GM12875 (cell line): ENCODE data around the gene KLK6.
A peak's percentile ranks its signal among the peaks of the same experiment; 100 is the strongest.

ENCODE experiments used
- H3K4me3 ChIP-seq: one replicate; pipeline ENCODE4 v1.5.1; 2011; ENCODE audit warnings: low read depth, low read length, control low read depth
- TF ChIP-seq, protein P1 (sequence below): IDR thresholded peaks from 2 replicates; pipeline ENCODE4 v1.5.1; 2011; ENCODE audit warnings: low read depth, mild to moderate bottlenecking, control low read depth, inconsistent platforms, low read length, moderate library complexity, borderline replicate concordance; ENCODE audit not compliant: insufficient read depth

KLK6 gene

DNA sequence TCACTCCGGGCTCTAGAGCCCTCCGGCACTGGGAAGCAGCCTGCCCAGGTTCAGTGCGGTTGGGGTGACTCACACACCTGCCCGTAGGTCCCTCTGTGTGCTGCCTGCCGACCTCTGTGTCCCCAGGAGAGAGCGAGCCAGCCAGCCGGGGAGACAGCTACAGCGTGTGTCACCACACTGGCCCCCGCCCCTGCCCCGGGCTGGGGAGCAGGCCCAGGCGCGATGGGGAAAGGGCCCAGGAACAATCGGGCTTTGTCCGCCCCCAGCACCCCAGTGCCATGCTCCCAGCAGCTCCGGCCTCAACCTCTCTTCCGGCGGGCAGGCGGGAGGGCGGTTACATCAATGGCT, at the start of gene KLK6:
Gene KLK6 (minus strand): TSS at position 179 of the 348 bp plus-strand sequence. CDS start 1,487 bp downstream, outside the sequence.
- TF ChIP-seq, protein P1, sequence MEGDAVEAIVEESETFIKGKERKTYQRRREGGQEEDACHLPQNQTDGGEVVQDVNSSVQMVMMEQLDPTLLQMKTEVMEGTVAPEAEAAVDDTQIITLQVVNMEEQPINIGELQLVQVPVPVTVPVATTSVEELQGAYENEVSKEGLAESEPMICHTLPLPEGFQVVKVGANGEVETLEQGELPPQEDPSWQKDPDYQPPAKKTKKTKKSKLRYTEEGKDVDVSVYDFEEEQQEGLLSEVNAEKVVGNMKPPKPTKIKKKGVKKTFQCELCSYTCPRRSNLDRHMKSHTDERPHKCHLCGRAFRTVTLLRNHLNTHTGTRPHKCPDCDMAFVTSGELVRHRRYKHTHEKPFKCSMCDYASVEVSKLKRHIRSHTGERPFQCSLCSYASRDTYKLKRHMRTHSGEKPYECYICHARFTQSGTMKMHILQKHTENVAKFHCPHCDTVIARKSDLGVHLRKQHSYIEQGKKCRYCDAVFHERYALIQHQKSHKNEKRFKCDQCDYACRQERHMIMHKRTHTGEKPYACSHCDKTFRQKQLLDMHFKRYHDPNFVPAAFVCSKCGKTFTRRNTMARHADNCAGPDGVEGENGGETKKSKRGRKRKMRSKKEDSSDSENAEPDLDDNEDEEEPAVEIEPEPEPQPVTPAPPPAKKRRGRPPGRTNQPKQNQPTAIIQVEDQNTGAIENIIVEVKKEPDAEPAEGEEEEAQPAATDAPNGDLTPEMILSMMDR = no peak
- H3K4me3 ChIP-seq = no peak within 1 kb of the TSS

DNA sequence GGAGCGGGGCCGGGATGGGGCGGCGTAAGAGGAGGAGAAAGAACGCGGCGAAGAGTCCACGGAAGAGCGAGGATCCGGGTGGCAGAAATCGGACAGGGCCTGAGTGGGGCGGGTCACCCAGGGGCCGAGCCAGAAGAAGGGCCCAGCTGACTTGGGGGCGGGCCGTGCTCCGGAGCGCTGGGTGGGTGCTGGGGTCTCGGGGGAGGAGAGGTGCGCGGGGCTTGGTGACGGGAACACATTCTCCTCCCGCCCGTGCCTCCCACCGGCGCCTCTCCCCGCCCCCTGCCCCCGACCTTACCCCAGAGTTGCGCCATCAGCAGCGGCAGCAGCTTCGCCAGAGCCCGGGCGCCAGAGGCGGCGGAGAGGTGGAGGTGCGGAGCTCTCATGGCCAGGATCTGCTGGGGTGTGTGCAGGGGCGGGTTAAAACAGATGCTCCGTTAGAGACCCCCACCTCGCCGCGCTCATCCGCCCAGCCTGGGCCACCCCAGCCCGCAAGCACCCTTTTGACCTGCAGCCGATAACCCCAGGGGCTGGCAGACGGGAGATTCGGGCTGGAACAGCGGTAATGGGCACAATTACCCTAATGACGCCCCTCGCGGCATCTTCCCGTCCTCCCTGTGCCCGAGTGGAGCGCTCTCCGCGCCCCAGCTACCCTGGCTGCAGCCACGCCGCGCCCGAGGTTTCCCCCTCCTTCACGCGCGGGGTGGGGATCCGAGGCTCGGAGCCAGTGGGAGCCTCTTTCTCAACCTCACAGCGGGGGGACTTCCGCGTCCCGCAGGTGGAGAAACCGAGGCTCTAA, 49.6 kb upstream of the KLK6 start:
- H3K4me3 ChIP-seq = no peak overlapping the region
- TF ChIP-seq, protein P1 = no peak

DNA sequence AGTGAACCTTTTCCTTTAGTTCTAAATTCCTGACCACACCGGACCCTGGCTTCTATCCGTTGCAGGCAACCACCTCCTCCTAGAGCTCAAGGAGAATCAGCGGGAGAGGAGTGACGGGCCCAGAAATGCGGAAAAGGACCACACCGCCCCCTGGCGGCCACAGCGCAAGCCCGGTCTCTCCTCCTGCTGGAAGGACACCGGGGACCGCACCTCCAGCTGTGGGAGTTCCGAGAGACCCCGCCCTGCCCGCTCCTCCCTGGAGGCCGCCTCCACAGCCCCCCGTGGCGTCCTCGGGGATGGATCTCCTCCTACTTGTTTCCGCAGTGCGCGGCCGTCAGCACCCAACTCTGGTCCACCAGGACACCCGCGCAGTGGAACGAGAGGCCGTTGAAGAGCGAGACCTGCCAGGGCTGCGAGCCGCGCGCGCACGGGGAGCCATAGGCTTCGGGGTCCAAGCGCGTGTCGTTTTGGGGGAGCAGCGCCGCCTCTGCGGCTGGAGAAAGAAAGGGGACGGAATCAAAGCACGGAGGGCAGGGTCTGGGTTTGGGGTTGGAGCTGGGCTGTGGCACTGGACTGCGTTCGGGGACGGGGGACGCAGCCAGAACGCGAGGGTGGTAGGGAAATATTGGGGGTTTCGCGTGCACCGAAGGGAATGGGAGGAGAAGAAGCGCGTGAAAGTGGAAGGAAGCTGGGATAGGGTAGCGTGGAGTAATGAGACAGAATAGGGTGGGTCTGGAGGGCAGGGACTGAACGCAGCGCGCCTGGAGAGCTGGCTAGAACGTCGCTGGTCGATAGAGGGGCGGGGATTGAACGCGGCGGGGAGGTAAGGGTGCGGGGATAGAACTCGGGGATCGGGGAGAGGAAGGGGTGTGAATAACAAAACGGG, 47.6 kb upstream of the KLK6 start:
- H3K4me3 ChIP-seq = no peak overlapping the region

DNA sequence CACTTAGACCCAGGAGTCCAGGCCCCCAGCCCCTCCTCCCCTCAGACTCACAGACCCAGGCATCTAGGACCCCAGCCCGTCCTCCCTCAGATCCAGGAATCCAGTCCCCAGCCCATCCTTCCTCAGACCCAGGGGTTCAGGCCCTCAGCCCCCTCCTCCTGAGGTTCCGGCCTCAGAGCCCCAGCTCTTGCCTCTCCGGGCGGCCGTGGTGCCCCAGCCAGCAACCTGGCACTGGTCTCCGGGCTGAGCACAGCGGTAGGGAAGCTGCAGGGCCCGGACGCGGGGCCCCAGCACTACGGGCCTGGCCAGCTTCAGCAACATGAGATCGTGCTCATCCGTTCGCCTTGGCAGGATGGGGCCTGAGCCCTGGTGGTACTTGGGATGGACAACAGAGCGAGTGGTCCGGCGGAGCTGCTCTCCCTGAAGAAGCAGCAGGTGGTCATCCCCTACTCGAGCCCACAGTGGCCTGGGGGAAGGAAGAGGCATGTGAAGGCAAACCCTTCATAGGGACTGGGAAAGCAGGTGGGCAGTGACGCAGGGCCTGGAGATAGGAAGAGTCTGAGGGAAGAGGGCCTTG, 46.4 kb upstream of the KLK6 start:
- TF ChIP-seq, protein P1 = no peak
- H3K4me3 ChIP-seq = no peak overlapping the region

More for the DNA sequence above, 47.6 kb upstream of the KLK6 start:
- TF ChIP-seq, protein P1 = peak; percentile 80

DNA sequence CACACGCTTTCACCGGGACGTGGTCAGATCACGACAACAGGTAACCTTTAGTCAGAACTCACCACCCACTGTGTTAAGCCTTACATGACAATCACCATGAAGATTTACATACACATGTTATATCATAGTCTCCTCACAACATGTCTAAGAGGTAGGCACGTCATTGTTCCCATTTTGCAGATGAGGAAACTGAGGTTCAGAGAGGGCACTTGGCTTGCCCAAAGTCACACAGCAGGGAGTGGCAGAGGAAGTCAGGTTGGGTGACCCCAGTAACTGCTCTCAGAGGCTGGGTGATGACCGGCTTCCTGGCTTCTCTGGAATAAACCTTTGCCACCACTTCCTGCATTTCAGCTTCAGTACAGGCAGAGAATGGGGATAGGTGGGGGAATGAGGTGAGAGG, 44.9 kb upstream of the KLK6 start:
- H3K4me3 ChIP-seq = no peak overlapping the region

DNA sequence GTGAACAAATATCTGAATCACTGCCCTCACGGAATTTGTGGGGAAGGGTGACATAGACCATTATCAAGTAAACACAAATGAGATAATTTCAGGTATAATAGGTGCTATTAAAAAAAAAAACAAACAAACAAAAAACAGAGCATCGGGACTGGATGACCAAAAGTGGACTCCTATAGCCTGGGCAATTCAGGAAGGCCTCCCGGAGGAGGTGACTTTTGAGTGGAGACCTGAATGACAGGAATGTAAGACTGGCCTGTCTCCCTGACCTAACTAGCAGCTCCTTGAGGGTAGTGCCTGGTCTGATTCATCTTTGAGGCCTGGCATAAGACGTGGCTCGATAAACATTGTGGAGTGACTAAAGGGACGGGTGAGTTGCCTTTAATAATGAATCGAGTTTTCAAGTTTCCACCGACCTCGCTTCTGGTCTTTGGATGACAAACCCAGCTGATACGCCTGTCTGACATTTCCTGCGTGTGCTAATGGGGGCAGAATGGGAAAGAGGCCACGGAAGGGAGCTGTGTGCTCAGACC, 43.3 kb upstream of the KLK6 start:
- TF ChIP-seq, protein P1 = no peak

More for the DNA sequence above, 44.9 kb upstream of the KLK6 start:
- TF ChIP-seq, protein P1 = no peak

More for the DNA sequence above, 43.3 kb upstream of the KLK6 start:
- no peak overlapping the region for H3K4me3 ChIP-seq
